ENCODE data around the gene ZP2. TPM values are rescaled to one million over a fixed set of nuclear protein-coding genes. Genes with fewer than 3 reads are reported as not detected.

The ZP2 gene
- total RNA-seq, 1 experiment from 2014 or later, result not detected

- H3K4me2 ChIP-seq (ENCODE audit: low read length), result no peak overlapping the region
- no peaks in the 10 kb centered on the region for H3K9me2 ChIP-seq (ENCODE audit: insufficient read depth)
- no peaks in the 10 kb centered on the region for H3K9me3 ChIP-seq (ENCODE audit: control insufficient read depth in 1 of 2, insufficient read depth in 1 of 2, low read depth in 1 of 2, low read length in 2 of 2)
- RAD21 ChIA-PET (ENCODE audit: low non-redundant PET in 1 of 2, low total read pairs in 2 of 2, uncharacterized antibody in 2 of 2, unreplicated experiment in 2 of 2), result no interaction called here
- no peak overlapping the region for H2AFZ ChIP-seq (ENCODE audit: low read depth, low read length, poor library complexity, severe bottlenecking)
- no peaks in the 10 kb centered on the region for H3K27me3 ChIP-seq (ENCODE audit: insufficient read depth, low read length)
- no TSS peak for BruUV-seq (replicated peaks)
- no peaks in the 10 kb centered on the region for H3K4me1 ChIP-seq (ENCODE audit: control insufficient read depth in 1 of 2, insufficient read depth in 2 of 2, low read length in 2 of 2)
- H3K27ac ChIP-seq (ENCODE audit: low read depth, low read length), result no peak overlapping the region
- TF ChIP-seq SIN3A (IDR thresholded peaks at IDR 0.05; ENCODE audit: low read depth), result no peak
- no peak for TF ChIP-seq POLR2A (IDR thresholded peaks at IDR 0.05; ENCODE audit: borderline replicate concordance, extremely low read depth, insufficient read depth, insufficient read length)
- TF ChIP-seq RAD21 (IDR thresholded peaks at IDR 0.05; ENCODE audit: low read depth), result no peak
- ATAC-seq, result no peak
- H3K4me3 ChIP-seq (replicated peaks in 1 of 2; ENCODE audit: low read depth in 1 of 2, low read length in 2 of 2), result no peak overlapping the region
- intact Hi-C loops (cut with micrococcal nuclease), result no loop called here
- POLR2A ChIA-PET, result no interaction called here
- DNase-seq (ENCODE audit: low read depth, low spot score), result no peak
- H3K9ac ChIP-seq (ENCODE audit: low read length), result no peak overlapping the region
- H3K79me2 ChIP-seq (ENCODE audit: insufficient read depth, low read length), result no peaks in the 10 kb centered on the region
- CTCF ChIA-PET, result no interaction called here
- no peaks in the 10 kb centered on the region for H4K20me1 ChIP-seq (ENCODE audit: insufficient read depth)
- no peaks in the 10 kb centered on the region for H3K36me3 ChIP-seq (ENCODE audit: control insufficient read depth in 1 of 2, insufficient read depth in 2 of 2, low read length in 2 of 2)
Observed at GRCh38 chr16:21218153-21218552, 6.8 kb upstream of the ZP2 start.

GRCh38 chr16:21217121-21217520, 5.7 kb upstream of the ZP2 start:
- ATAC-seq, result no peak
- POLR2A ChIA-PET, result no interaction called here
- TF ChIP-seq RAD21 (IDR thresholded peaks at IDR 0.05; ENCODE audit: low read depth) (no peak), YY1 (IDR thresholded peaks at IDR 0.05; ENCODE audit: extremely low read depth, insufficient replicate concordance, low read depth, low read length) (no peak)
- TF ChIP-seq, protein P1, sequence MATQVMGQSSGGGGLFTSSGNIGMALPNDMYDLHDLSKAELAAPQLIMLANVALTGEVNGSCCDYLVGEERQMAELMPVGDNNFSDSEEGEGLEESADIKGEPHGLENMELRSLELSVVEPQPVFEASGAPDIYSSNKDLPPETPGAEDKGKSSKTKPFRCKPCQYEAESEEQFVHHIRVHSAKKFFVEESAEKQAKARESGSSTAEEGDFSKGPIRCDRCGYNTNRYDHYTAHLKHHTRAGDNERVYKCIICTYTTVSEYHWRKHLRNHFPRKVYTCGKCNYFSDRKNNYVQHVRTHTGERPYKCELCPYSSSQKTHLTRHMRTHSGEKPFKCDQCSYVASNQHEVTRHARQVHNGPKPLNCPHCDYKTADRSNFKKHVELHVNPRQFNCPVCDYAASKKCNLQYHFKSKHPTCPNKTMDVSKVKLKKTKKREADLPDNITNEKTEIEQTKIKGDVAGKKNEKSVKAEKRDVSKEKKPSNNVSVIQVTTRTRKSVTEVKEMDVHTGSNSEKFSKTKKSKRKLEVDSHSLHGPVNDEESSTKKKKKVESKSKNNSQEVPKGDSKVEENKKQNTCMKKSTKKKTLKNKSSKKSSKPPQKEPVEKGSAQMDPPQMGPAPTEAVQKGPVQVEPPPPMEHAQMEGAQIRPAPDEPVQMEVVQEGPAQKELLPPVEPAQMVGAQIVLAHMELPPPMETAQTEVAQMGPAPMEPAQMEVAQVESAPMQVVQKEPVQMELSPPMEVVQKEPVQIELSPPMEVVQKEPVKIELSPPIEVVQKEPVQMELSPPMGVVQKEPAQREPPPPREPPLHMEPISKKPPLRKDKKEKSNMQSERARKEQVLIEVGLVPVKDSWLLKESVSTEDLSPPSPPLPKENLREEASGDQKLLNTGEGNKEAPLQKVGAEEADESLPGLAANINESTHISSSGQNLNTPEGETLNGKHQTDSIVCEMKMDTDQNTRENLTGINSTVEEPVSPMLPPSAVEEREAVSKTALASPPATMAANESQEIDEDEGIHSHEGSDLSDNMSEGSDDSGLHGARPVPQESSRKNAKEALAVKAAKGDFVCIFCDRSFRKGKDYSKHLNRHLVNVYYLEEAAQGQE (IDR thresholded peaks at IDR 0.05; ENCODE audit: low read depth), result no peak
- DNase-seq (ENCODE audit: low read depth, low spot score), result no peak
- H3K9ac ChIP-seq (ENCODE audit: low read length), result no peak overlapping the region
- intact Hi-C loops (cut with micrococcal nuclease), result no loop called here
- BruUV-seq (replicated peaks), result no TSS peak
- H3K9me2 ChIP-seq (ENCODE audit: insufficient read depth), result no peaks in the 10 kb centered on the region
- H3K36me3 ChIP-seq (ENCODE audit: control insufficient read depth in 1 of 2, insufficient read depth in 2 of 2, low read length in 2 of 2), result no peaks in the 10 kb centered on the region
- no peak overlapping the region for H3K4me3 ChIP-seq (replicated peaks in 1 of 2; ENCODE audit: low read depth in 1 of 2, low read length in 2 of 2)
- no peak overlapping the region for H3K4me2 ChIP-seq (ENCODE audit: low read length)
- H3K79me2 ChIP-seq (ENCODE audit: insufficient read depth, low read length), result no peaks in the 10 kb centered on the region
- no peak overlapping the region for H3K27ac ChIP-seq (ENCODE audit: low read depth, low read length)
- no peak overlapping the region for H2AFZ ChIP-seq (ENCODE audit: low read depth, low read length, poor library complexity, severe bottlenecking)
- H4K20me1 ChIP-seq (ENCODE audit: insufficient read depth), result no peaks in the 10 kb centered on the region
- H3K9me3 ChIP-seq (ENCODE audit: control insufficient read depth in 1 of 2, insufficient read depth in 1 of 2, low read depth in 1 of 2, low read length in 2 of 2), result no peaks in the 10 kb centered on the region
- RAD21 ChIA-PET (ENCODE audit: low non-redundant PET in 1 of 2, low total read pairs in 2 of 2, uncharacterized antibody in 2 of 2, unreplicated experiment in 2 of 2), result no interaction called here
- no peaks in the 10 kb centered on the region for H3K4me1 ChIP-seq (ENCODE audit: control insufficient read depth in 1 of 2, insufficient read depth in 2 of 2, low read length in 2 of 2)
- CTCF ChIA-PET, result no interaction called here
- no peaks in the 10 kb centered on the region for H3K27me3 ChIP-seq (ENCODE audit: insufficient read depth, low read length)

All from HCT116 (cell line).